SJCRH30 (cell line): Measurements from ENCODE around the gene SLU7. TPM values are rescaled to one million over a fixed set of nuclear protein-coding genes. Genes with fewer than 3 reads are reported as not detected.

Experiments used
- DNase-seq, 2 experiments: peaks; one replicate each; pipeline ENCODE4 v3.0.0-alpha.2; 2015 to 2020
- H3K27ac ChIP-seq: fragments of 250-450 bp; sonication (Bioruptor Pico); 2 replicates; pipeline ENCODE4 v1.5.1; 2020; ENCODE audit warnings: mild to moderate bottlenecking, moderate library complexity
- H3K27me3 ChIP-seq: fragments of 250-450 bp; sonication (Bioruptor Pico); 2 replicates; pipeline ENCODE4 v1.5.1; 2020; ENCODE audit warnings: mild to moderate bottlenecking, moderate library complexity
- H3K36me3 ChIP-seq: fragments of 250-450 bp; sonication (Bioruptor Pico); 2 replicates; pipeline ENCODE4 v1.5.1; 2020; ENCODE audit warnings: mild to moderate bottlenecking, moderate library complexity
- H3K4me1 ChIP-seq: fragments of 250-450 bp; sonication (Bioruptor Pico); 2 replicates; pipeline ENCODE4 v1.5.1; 2020; ENCODE audit warnings: mild to moderate bottlenecking, moderate library complexity
- H3K4me3 ChIP-seq: fragments of 250-450 bp; sonication (Bioruptor Pico); 2 replicates; pipeline ENCODE4 v1.5.1; 2020; ENCODE audit warnings: mild to moderate bottlenecking, moderate library complexity
- H3K9me3 ChIP-seq: fragments of 250-450 bp; sonication (Bioruptor Pico); replicated peaks from 2 replicates; pipeline ENCODE4 v1.5.1; 2020; ENCODE audit warnings: mild to moderate bottlenecking, moderate library complexity
- total RNA-seq: library from RNA; depleted of rRNA; stranded (reverse); fragments of >200 nt; shearing (Covaris generic); gene quantifications from 2 replicates; pipeline ENCODE4 v1.2.3, GENCODE V29; 2014; rRNA removed

SLU7 gene
- 38.1 and 45.7 TPM in 2 replicates for total RNA-seq

DNA sequence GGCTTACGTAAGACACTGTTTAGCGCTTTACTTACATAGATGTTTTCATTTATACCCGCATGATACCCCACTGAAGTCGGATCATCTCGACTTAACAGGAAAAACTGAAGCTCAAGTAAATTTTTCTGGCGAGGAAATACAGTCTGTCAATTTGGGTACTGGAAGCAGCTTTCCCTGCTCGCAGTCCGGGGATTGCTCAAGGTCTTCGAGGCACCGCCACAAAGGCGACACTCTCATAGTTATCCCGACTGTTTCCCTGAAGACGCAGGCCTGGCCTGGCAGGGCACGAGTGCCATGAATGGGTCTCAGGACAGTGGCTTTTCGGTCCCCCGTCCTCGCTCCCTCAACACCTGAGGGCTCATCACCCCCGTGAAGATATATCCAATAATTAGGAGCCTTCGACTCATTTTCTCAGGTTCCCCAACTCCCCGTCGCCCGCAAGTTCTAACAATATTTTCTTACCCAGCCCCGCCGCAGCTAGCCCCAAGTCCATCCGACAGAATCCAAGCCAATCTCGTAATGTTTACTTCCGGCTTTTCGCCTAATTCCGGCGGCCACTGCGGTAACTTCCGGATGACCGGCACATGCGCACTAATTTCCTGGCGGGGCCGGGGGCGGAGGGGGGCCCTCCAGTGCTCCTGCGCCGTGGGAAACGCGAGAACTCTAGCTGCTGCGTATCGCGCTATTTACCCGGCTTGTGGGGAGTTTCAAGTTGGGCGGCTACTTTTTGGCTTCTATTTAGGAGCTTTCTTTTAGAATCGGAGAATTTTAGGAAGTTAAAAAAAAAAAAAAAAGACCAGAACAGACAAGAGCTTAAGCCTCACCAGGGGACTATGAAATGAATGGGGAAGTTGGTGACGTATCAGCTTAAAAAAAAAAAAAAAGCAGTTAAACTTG is at the start of gene SLU7:
Gene SLU7, minus strand, starts transcription at position 521 of the 897 bp plus-strand sequence. CDS start 3,787 bp downstream, outside the sequence.
- Histone ChIP-seq H3K27ac (peak within 1 kb of the TSS; percentile 73), H3K4me3 (peak within 1 kb of the TSS; percentile 69), H3K36me3 (peaks cover 15% of the 10 kb centered on the region), H3K4me1 (peaks cover 28% of the 10 kb centered on the region), H3K9me3 (no peaks in the 10 kb centered on the region), H3K27me3 (no peaks in the 10 kb centered on the region)
- peak; percentile 95 to 97 for DNase-seq

DNA sequence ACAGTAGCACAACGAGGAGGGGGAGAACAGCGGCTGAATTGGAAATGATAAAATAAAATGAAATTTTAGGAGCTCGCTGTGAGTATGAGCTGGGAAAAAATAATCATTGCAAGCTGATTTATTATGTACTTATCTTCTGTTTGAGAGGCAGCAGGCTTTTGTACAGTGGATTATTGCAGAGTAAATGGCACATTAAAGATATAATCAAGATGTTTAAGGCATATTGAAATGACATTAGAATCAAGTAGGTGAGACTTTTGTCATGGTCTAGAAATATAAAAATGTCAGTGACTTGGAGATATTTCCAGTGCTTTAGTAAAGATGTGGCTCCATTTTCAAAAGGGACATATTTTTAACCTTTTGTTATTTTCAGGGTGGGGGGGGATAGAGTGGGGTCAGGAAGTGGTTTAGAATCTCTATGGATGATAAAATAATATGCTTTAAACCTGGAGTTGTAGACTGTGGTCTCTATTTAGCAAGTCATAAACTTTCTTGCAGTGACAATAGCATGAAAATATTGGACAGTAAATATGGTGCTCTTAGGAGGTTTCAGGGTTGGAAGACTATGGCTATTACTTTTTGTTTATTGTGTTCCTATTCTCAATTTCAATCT is 49.6 kb upstream of the SLU7 start:
- H3K27ac ChIP-seq = no peak overlapping the region
- peaks cover 43% of the 10 kb centered on the region for H3K27me3 ChIP-seq
- H3K36me3 ChIP-seq = no peaks in the 10 kb centered on the region
- H3K9me3 ChIP-seq = no peaks in the 10 kb centered on the region
- H3K4me1 ChIP-seq = peaks cover 5% of the 10 kb centered on the region
- DNase-seq = no peak
- H3K4me3 ChIP-seq = no peak overlapping the region

DNA sequence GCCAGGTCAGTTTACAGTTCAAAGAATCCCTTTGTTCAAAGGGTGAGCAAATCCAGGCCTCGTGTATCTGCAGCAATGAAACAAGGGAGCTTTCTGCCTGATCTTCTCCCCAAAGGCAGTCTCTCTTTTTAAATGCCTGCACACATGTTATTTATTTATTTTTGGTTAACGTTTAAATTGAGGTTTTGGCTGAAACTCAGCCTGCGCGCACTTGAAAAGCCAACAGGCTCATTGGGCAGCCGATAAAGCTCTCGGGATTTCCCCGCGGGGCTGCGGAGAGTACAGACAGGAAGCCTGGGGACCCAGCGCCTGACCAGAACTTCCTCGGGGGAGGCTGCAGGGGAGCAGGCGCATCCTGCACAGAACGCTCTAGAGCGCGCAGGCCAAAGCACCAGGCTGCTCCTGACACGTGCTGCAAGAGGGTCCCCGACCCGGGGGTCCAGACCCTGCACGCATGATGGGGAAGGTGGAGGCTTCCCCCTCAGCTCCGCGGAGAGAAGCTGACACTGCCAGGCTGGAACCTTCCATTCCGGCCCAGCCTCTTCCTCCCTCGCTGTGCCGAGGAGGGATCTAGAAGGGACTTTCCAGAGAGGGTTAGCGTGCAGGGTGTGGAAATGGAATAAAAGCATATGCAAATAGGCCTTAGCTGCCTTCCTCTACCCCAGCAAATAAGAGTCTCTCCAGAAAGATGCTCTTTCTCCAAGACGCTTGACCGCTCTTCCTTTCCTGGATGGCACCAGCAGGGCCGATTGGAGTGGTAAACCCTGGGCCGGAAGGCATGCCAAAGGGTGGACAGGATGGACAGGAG is 48.9 kb upstream of the SLU7 start:
- peak; percentile 50 to 63 for DNase-seq
- no peaks in the 10 kb centered on the region for H3K9me3 ChIP-seq
- H3K27me3 ChIP-seq = peaks cover 43% of the 10 kb centered on the region
- peaks cover 5% of the 10 kb centered on the region for H3K4me1 ChIP-seq
- H3K36me3 ChIP-seq = no peaks in the 10 kb centered on the region
- no peak overlapping the region for H3K27ac ChIP-seq
- H3K4me3 ChIP-seq = 0 out of 2 replicates have a peak overlapping the region, but pooled peaks have one; percentile 9

DNA sequence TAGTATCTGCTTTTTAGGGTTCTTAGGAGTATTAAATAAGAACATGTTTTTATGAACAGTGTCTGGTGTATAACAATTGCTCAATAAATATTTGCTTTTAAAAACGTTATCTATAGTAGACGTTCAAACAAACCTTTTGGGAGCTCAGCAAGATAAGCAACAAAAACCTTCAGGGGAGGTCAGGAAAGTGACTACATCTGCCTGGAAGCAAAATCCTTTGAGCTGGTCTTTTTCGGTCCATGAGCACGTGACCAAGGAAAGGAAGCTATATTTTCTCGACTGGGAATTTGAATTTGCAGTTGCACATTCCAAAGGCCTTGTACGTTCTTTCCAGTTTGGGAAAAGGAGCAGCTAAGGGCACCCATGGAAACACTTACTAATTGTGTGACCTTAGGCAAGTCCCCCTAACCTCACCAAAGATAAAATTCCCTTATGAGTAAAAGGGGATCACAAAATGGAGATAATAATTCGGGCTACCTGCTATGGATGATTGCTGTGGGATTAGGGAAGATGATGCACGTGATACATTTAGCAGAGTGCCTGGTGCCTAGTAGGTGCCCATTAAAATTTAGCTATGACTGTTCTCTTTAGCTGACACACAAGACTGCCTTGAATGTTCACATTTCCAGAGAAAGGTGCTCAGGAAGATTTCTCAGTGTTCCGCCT is 48.1 kb upstream of the SLU7 start:
- Histone ChIP-seq H3K36me3 (no peaks in the 10 kb centered on the region), H3K9me3 (no peaks in the 10 kb centered on the region), H3K4me3 (0 out of 2 replicates have a peak overlapping the region, but pooled peaks have one; percentile 9), H3K27me3 (peaks cover 43% of the 10 kb centered on the region), H3K4me1 (peaks cover 5% of the 10 kb centered on the region), H3K27ac (no peak overlapping the region)
- DNase-seq = no peak

DNA sequence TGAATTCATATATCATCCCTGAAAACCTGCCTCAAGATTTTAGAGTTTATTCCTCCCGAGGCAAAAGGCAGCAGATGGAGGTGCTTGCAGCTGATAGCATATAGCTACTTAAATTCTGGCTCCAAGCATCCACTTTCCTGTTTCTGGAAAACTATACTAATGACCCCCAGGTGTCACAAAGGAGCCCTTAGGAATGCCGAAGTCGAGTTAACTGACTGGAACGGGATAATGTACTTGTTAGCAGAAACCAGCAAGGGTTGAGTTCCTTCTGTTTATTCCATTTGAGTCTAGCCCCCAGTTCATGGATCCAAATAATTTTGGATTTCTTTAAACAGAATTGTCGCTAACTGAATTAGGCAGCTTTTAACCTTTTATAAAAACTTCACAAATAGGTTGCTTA is 47.2 kb upstream of the SLU7 start:
- Histone ChIP-seq H3K36me3 (no peaks in the 10 kb centered on the region), H3K4me3 (no peak overlapping the region), H3K27ac (no peak overlapping the region), H3K4me1 (peaks cover 5% of the 10 kb centered on the region), H3K9me3 (no peaks in the 10 kb centered on the region), H3K27me3 (peaks cover 43% of the 10 kb centered on the region)
- no peak for DNase-seq

DNA sequence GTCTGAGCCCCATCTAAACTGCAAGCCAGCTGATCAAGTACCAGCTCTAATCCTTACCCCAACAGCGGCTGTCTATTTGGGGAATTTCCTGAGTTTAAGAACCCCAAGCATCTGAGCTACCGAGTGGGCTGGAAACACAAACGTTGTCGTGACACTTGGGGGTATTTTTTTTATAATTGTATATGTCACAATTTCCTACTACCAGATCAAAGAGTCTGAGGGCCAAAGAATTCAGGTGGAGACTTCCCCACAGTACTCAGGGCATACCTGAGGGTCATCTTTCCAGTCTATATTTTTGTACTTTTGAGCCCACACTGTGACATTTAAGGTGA is 45.6 kb upstream of the SLU7 start:
- Histone ChIP-seq H3K9me3 (no peaks in the 10 kb centered on the region), H3K36me3 (no peaks in the 10 kb centered on the region), H3K4me1 (peaks cover 5% of the 10 kb centered on the region), H3K27ac (no peak overlapping the region), H3K4me3 (no peak overlapping the region), H3K27me3 (peaks cover 40% of the 10 kb centered on the region)
- no peak for DNase-seq

DNA sequence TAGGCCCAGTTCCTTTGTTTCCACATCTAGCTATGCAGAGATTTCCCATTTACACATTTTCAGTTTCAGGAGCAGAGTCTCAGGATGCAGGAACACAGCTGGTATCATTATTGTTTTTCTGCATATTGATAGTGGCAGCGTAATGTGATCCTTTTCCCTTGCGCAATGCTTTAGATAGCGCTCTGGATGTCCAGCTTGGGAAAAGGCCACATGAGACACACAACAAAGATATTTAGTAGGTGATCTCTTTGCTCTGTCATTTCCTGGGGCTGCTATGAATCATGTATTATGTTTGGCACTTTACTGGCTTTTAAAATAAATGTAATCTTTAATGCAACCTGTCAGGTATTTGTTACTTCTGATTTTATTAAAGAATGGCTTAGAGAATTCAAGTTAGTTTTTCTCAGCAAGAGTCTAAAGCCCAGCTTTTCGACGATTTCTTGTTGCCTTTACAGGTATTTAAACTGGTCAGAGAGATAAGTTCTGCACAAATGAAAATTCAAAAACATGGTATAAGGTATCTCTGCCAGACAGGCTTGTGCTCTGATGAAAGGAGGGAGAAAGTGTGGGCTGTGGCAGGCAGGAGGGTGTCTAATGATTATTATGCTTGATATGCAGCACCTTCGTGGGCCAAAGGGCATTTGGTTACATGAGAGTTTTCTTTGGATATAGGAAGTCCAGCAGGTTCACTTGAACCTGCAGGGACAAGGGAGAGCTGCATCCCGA is 45.0 kb upstream of the SLU7 start:
- Histone ChIP-seq H3K4me3 (no peak overlapping the region), H3K4me1 (peaks cover 5% of the 10 kb centered on the region), H3K36me3 (no peaks in the 10 kb centered on the region), H3K27ac (no peak overlapping the region), H3K9me3 (no peaks in the 10 kb centered on the region), H3K27me3 (peaks cover 41% of the 10 kb centered on the region)
- DNase-seq = no peak

DNA sequence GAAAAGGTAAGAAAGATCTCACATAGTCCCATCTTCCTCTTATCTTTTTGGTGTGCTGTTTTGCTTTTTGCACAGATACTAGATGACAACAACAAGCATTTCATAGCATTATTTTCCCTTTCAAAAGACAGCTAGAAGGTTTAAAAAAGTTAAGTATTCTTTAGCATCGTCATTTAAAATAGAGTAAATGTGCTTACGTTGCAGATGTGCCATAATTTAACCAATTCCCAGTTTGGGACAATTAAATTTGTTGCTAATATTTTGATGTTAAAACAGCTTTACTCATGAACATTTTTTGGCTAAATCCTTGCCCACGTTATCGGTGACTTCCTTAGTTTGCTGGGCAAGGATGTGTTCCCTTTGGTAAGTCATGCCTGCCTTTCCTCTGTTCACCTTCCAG is 44.3 kb upstream of the SLU7 start:
- no peak for DNase-seq
- Histone ChIP-seq H3K4me3 (no peak overlapping the region), H3K9me3 (no peaks in the 10 kb centered on the region), H3K27ac (no peak overlapping the region), H3K36me3 (no peaks in the 10 kb centered on the region), H3K27me3 (peaks cover 37% of the 10 kb centered on the region), H3K4me1 (peaks cover 5% of the 10 kb centered on the region)

DNA sequence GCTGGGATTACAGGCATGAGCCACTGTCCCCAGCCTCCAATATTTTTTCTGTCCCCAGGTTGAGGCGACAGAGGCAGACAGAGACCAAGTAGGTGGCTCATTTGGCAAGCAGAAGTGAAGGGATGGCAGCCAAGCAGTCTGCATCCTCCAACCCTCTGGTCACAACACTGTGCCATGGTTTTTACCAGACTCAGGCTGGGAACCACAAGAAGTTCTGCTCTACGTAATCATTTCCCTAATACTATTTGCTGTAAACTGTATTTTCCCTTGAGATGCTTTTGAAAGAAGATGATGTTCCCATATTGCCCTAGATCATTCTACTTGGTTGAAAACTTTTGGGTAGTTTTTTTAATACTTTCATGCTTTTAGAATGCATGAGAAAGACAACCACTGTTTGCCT is 43.3 kb upstream of the SLU7 start:
- peaks cover 3% of the 10 kb centered on the region; the same call in 1 of the 2 replicates for H3K4me1 ChIP-seq
- no peak for DNase-seq
- H3K36me3 ChIP-seq = no peaks in the 10 kb centered on the region
- H3K27ac ChIP-seq = no peak overlapping the region
- H3K9me3 ChIP-seq = no peaks in the 10 kb centered on the region
- no peak overlapping the region for H3K4me3 ChIP-seq
- H3K27me3 ChIP-seq = peaks cover 26% of the 10 kb centered on the region

DNA sequence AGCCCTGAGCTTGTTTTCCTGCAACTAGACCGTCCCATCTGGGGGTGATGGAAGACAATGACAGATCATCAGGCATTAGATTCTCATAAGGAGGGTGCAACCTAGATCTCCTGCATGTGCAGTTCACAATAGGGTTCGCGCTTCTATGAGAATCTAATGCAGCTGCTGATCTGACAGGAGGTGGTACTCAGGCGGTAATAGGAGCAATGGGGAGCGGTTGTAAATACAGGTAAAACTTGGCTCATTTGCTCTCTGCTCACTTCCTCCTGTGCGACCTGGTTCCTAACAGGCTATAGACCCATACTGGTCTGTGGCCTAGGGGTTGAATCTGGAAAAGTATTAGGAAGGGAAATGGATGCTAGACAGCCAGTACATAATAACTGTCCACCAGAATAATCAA is 42.5 kb upstream of the SLU7 start:
- no peak for DNase-seq
- Histone ChIP-seq H3K9me3 (no peaks in the 10 kb centered on the region), H3K27me3 (peaks cover 18% of the 10 kb centered on the region; the same call in 1 of the 2 replicates), H3K4me3 (no peak overlapping the region), H3K27ac (no peak overlapping the region), H3K36me3 (no peaks in the 10 kb centered on the region), H3K4me1 (no peaks in the 10 kb centered on the region)

DNA sequence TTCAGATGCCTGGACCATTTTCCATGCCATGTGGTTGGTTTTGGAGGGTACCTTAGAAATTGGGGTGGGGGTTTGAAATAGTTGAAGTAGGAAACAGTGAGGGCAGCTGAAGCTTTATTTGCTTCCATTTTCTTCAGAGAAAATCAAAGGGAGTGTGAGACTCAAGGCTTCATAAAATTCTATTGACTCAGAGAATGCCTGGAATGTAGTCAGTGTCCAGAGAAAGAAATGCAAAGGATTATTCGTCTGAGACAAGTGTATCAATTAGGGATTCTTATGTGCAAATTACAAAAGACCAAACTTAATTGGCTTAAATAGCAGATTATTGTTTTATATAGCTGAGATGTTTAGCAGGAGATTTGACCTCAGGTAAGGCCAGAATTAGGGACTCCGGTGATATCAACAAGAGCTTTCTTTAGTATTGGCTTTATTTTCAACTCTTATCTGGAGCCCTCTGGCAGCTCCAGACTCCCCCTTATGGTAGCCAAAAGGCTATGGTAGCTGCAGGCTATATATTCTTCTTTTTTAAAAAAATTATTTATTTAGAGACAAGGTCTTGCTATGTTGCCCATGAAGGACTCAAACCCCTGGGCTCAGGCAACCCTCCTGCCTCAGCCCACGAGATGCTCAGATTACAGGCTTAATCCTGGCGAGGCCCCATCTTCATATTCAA is 41.6 kb upstream of the SLU7 start:
- Histone ChIP-seq H3K4me1 (no peaks in the 10 kb centered on the region), H3K27me3 (peaks cover 12% of the 10 kb centered on the region; the same call in 1 of the 2 replicates), H3K27ac (no peak overlapping the region), H3K9me3 (no peaks in the 10 kb centered on the region), H3K36me3 (no peaks in the 10 kb centered on the region), H3K4me3 (no peak overlapping the region)
- DNase-seq = no peak

DNA sequence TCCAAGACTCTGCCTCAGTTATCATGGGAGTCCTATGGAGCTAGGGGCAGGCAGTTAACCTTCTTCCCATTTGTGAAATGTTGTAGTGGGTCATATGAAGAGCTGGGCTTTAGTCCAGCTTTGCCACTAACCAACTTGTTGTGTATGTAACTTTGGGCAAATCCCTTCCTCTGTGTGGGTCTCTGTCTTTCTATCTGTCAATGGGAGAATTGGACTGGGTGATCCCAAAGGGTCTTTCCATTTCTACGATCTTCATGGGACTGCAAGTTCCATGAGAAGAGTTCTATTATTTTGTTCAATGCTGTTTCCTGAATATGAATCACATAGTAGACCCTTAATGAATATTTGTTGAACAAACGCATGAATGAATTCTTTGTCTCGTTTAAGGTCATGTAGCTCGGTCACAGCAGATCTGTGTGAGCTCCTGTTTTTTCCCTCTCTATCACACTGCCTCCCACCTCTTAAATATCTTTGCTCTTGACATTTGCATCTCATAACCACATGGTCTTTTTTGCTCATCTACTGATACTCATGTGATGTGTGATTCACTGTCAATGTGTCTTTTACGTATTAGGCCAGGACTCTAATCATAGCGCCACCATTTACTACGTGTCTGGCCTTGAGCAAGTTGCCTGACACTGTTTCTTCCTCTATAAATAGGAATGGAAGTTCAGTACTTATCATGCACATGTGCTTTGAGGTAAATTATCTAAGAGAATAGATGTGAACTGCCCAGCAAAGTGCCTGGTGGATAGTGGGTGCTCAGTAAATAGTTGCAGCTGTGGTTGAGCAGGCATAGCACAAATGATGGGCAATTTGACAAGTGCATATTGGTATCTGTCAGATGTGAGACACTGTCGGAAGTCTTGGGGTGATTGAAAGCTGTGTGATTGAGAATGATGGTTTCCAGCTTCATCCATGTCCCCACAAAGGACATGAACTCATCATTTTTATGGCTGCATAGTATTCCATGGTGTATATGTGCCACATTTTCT is 40.2 kb upstream of the SLU7 start:
- no peaks in the 10 kb centered on the region for H3K4me1 ChIP-seq
- no peak overlapping the region for H3K4me3 ChIP-seq
- DNase-seq = no peak
- H3K27ac ChIP-seq = no peak overlapping the region
- H3K36me3 ChIP-seq = no peaks in the 10 kb centered on the region
- H3K9me3 ChIP-seq = no peaks in the 10 kb centered on the region
- peaks cover 5% of the 10 kb centered on the region for H3K27me3 ChIP-seq
